Mucosa of descending colon (tissue), 3 donors: Measurements from ENCODE around the gene ALDH5A1. TPM values are rescaled to one million over a fixed set of nuclear protein-coding genes. Genes with fewer than 3 reads are reported as not detected.

Experiments used
- ATAC-seq: fragments of 200-7000 bp; cut with Tn5 transposase; one replicate; pipeline ENCODE4 v1.9.1; 2020; ENCODE audit warnings: mild to moderate bottlenecking, moderate library complexity
- DNase-seq, 3 donors: peaks; one replicate each; pipeline ENCODE4 v3.0.0-alpha.2; 2020
- H3K36me3 ChIP-seq: fragments of 200-600 bp; one replicate; pipeline ENCODE4 v1.8.0; 2021; ENCODE audit warnings: low read depth, mild to moderate bottlenecking
- H3K4me1 ChIP-seq: fragments of 200-600 bp; one replicate; pipeline ENCODE4 v1.8.0; 2021; ENCODE audit warnings: low read depth, mild to moderate bottlenecking
- H3K4me3 ChIP-seq: fragments of 200-600 bp; one replicate; pipeline ENCODE4 v1.8.0; 2021; ENCODE audit warnings: mild to moderate bottlenecking
- H3K9me3 ChIP-seq: fragments of 200-600 bp; one replicate; pipeline ENCODE4 v1.8.0; 2021; ENCODE audit warnings: mild to moderate bottlenecking
- CTCF ChIP-seq: fragments of 200-600 bp; IDR thresholded peaks from one replicate; pipeline ENCODE4 v1.8.0; 2022; ENCODE audit warnings: antibody characterized with exemption, mild to moderate bottlenecking
- intact Hi-C, 2 donors: fragments of 100-400 bp; cut with DNase I in 1 of 2; cut with micrococcal nuclease in 1 of 2; formaldehyde crosslinking; loops; one replicate each; pipeline versions ENCODE4 v1.11.0 to v1.11.1; 2022; cut with DNase I, micrococcal nuclease
- total RNA-seq, 3 donors: library from RNA; stranded (reverse); fragmentation: NEBNext Ultra II Directional in 2 of 3; extraction: Animal tissue kit (Norgen Biotek cat#: 25700) in 2 of 3; gene quantifications; one replicate each; pipeline versions ENCODE4 v1.2.1 to v1.2.4, GENCODE V29; 2021 to 2023
- donor health status: DM: no; HTN: no; CAD: no; lungs with moderate emphysema.
- donor health status: DM: no; HTN: no; CAD: no.
- donor health status: DM: no; HTN: yes; CAD: no.

Gene ALDH5A1
- total RNA-seq, 3 donors from 2014 or later = 5.9 to 18.2 (median 8.1) TPM

- ATAC-seq = no peak
- Histone ChIP-seq H3K36me3 (no peaks in the 10 kb centered on the region), H3K9me3 (no peaks in the 10 kb centered on the region), H3K4me1 (peaks cover 3% of the 10 kb centered on the region), H3K4me3 (no peak overlapping the region)
- DNase-seq = no peak
- TF ChIP-seq CTCF = no peak
- intact Hi-C loops = loop anchor here in 1 of 2 donors (10.0 kb wide), 2 partner anchors 110 to 180 kb away; no protein-coding TSS in a partner anchor
Observed at GRCh38 chr6:24584382-24584720, 89.6 kb downstream of the ALDH5A1 start.

Other genes with a start within 250 kb of the ALDH5A1 start
- 1 to 10 TPM in 2 of 3 donors, under 1 TPM in 1; 0.44 to 3.2 (median 2.6) TPM for gene DCDC2, start 136.9 kb upstream of the ALDH5A1 start, total RNA-seq
- gene MRS2, start 92.0 kb upstream of the ALDH5A1 start, total RNA-seq = 10 to 100 TPM; 25.4 to 32.1 (median 28.9) TPM
- gene GPLD1, start 5.4 kb upstream of the ALDH5A1 start, total RNA-seq = 1 to 10 TPM in 2 of 3 donors, under 1 TPM in 1; 0.36 to 5.8 (median 1.8) TPM
- 1 to 10 TPM in 1 of 3 donors, under 1 TPM in 2; 0.48 to 1.2 (median 0.49) TPM for gene KIAA0319, start 151.2 kb downstream of the ALDH5A1 start, total RNA-seq
- 100 to 1,000 TPM; 146 to 343 (median 173) TPM for gene TDP2, start 171.9 kb downstream of the ALDH5A1 start, total RNA-seq
- 10 to 100 TPM; 28.2 to 57.0 (median 35.3) TPM for gene ACOT13, start 172.1 kb downstream of the ALDH5A1 start, total RNA-seq
- 10 to 100 TPM; 70.3 to 85.1 (median 85.1) TPM for gene C6orf62, start 224.2 kb downstream of the ALDH5A1 start, total RNA-seq